Subcutaneous adipose tissue (tissue), 4 donors: ENCODE results near the gene TDRD9. TPM values are rescaled to one million over a fixed set of nuclear protein-coding genes. Genes with fewer than 3 reads are reported as not detected.

ENCODE experiments used
- CTCF ChIP-seq: fragments of 450-650 bp; IDR thresholded peaks from one replicate; pipeline ENCODE4 v1.5.1; 2016; ENCODE audit warnings: low read depth, mild to moderate bottlenecking, control low read depth, antibody characterized with exemption, moderate library complexity
- total RNA-seq, 4 donors: library from RNA; depleted of rRNA; stranded (reverse); fragments of >200 nt; gene quantifications; one replicate each; pipeline ENCODE4 v1.1.0, GENCODE V29; 2016

Gene TDRD9
- total RNA-seq, 4 donors from 2014 or later, result 0.38 to 3.9 (median 1.2) TPM

GRCh38 chr14:104051092-104051813 is 123.0 kb downstream of the TDRD9 start:
- TF ChIP-seq CTCF, result no peak

- TF ChIP-seq CTCF, result no peak
Observed at GRCh38 chr14:104054222-104054905, 126.1 kb downstream of the TDRD9 start.

GRCh38 chr14:104062281-104062680 is 134.0 kb downstream of the TDRD9 start:
- no peak for TF ChIP-seq CTCF

- no peak for TF ChIP-seq CTCF
Observed at GRCh38 chr14:104064003-104064402, 135.7 kb downstream of the TDRD9 start.

GRCh38 chr14:104066279-104066678 is 138.0 kb downstream of the TDRD9 start:
- TF ChIP-seq CTCF, result no peak

- no peak for TF ChIP-seq CTCF
Observed at GRCh38 chr14:104066719-104067295, 138.6 kb downstream of the TDRD9 start.

GRCh38 chr14:104069541-104069940 is 141.3 kb downstream of the TDRD9 start:
- TF ChIP-seq CTCF, result no peak
